H1 (cell line): ENCODE data around the gene SYPL1. TPM values are rescaled to one million over a fixed set of nuclear protein-coding genes. Genes with fewer than 3 reads are reported as not detected.

Experiments
- BCL11A ChIP-seq, 2 experiments: IDR thresholded peaks; one replicate each; pipeline ENCODE4 v1.6.1; 2011; ENCODE audit warnings: low read depth in 2 of 2, low read length in 2 of 2, mild to moderate bottlenecking in 2 of 2
- CTBP2 ChIP-seq: IDR thresholded peaks from 2 replicates; pipeline ENCODE4 v1.7.0; 2011; ENCODE audit warnings: borderline replicate concordance, mild to moderate bottlenecking, moderate library complexity, mixed read lengths, low read length; ENCODE audit not compliant: insufficient read depth, insufficient read length
- GABPA ChIP-seq: IDR thresholded peaks from 2 replicates; pipeline ENCODE4 v1.6.1; 2011; ENCODE audit warnings: mild to moderate bottlenecking, low read length, moderate library complexity, borderline replicate concordance; ENCODE audit not compliant: insufficient read depth
- KDM4A ChIP-seq: IDR thresholded peaks from one replicate; pipeline ENCODE4 v1.7.1; 2012; ENCODE audit warnings: low read depth, mild to moderate bottlenecking, moderate library complexity, low read length, inconsistent platforms; ENCODE audit not compliant: severe bottlenecking
- RBBP5 ChIP-seq: IDR thresholded peaks from 2 replicates; pipeline ENCODE4 v1.7.1; 2012; ENCODE audit warnings: low read depth, mild to moderate bottlenecking, inconsistent platforms, low read length, moderate library complexity, borderline replicate concordance
- RNF2 ChIP-seq: fragments of 200-900, 300-1000 bp; sonication (generic); IDR thresholded peaks from 2 replicates; pipeline ENCODE4 v1.7.1; 2016; ENCODE audit warnings: borderline replicate concordance, low read depth, mild to moderate bottlenecking, antibody characterized with exemption, low read length; ENCODE audit not compliant: poor library complexity, severe bottlenecking; ENCODE audit errors: missing control alignments
- SIN3A ChIP-seq, 2 experiments: IDR thresholded peaks in 1 of 2; conservative IDR thresholded peaks in 1 of 2; 2 replicates each; pipeline ENCODE4 v1.6.1; 2011 to 2012; ENCODE audit warnings: low read length in 2 of 2, improper control_type of control experiment in 1 of 2, low read depth in 1 of 2, mild to moderate bottlenecking in 1 of 2
- SP1 ChIP-seq: IDR thresholded peaks from 2 replicates; pipeline ENCODE4 v1.6.1; 2011; ENCODE audit warnings: low read depth, low read length
- SRF ChIP-seq: IDR thresholded peaks from 2 replicates; pipeline ENCODE4 v1.6.1; 2011; ENCODE audit warnings: mild to moderate bottlenecking, low read depth, low read length, moderate library complexity
- ZNF274 ChIP-seq: IDR thresholded peaks from 2 replicates; pipeline ENCODE4 v1.7.0; 2012; ENCODE audit warnings: low read length, borderline replicate concordance; ENCODE audit errors: extremely low read depth
- polyA plus RNA-seq, 7 experiments: library from polyadenylated mRNA; depleted of rRNA in 3 of 7; stranded (reverse) in 5 of 7; unstranded in 2 of 7; fragments of >200 nt in 5 of 7; fragments of 200-250 nt in 2 of 7; gene quantifications; 1 replicate in 5 of 7; 2 replicates in 1 of 7; 4 replicates in 1 of 7; pipeline versions ENCODE4 v1.2.1 to v1.2.3, GENCODE V29; 2011 to 2013; ENCODE audit warnings: missing spikeins in 2 of 7, mixed read lengths in 2 of 7
- total RNA-seq: library from RNA; stranded (reverse); fragmentation: NEBNext Ultra II Directional; extraction: Animal tissue kit (Norgen Biotek cat#: 25700); gene quantifications from 2 replicates; pipeline ENCODE4 v1.2.1, GENCODE V29; 2021
- TF ChIP-seq, protein P1 (sequence below): fragments of 300-600 bp; sonication (generic); IDR thresholded peaks from 2 replicates; pipeline ENCODE4 v1.7.1; 2012; ENCODE audit warnings: low read length, moderate library complexity, mild to moderate bottlenecking, inconsistent platforms; ENCODE audit not compliant: insufficient replicate concordance

The SYPL1 gene
- total and polyA plus RNA-seq, 2 of the 8 experiments (the other 6 are each of a cell fraction or from before 2014, with no cell fraction given) = 44.9 to 57.7 TPM

- TF ChIP-seq, protein P1, sequence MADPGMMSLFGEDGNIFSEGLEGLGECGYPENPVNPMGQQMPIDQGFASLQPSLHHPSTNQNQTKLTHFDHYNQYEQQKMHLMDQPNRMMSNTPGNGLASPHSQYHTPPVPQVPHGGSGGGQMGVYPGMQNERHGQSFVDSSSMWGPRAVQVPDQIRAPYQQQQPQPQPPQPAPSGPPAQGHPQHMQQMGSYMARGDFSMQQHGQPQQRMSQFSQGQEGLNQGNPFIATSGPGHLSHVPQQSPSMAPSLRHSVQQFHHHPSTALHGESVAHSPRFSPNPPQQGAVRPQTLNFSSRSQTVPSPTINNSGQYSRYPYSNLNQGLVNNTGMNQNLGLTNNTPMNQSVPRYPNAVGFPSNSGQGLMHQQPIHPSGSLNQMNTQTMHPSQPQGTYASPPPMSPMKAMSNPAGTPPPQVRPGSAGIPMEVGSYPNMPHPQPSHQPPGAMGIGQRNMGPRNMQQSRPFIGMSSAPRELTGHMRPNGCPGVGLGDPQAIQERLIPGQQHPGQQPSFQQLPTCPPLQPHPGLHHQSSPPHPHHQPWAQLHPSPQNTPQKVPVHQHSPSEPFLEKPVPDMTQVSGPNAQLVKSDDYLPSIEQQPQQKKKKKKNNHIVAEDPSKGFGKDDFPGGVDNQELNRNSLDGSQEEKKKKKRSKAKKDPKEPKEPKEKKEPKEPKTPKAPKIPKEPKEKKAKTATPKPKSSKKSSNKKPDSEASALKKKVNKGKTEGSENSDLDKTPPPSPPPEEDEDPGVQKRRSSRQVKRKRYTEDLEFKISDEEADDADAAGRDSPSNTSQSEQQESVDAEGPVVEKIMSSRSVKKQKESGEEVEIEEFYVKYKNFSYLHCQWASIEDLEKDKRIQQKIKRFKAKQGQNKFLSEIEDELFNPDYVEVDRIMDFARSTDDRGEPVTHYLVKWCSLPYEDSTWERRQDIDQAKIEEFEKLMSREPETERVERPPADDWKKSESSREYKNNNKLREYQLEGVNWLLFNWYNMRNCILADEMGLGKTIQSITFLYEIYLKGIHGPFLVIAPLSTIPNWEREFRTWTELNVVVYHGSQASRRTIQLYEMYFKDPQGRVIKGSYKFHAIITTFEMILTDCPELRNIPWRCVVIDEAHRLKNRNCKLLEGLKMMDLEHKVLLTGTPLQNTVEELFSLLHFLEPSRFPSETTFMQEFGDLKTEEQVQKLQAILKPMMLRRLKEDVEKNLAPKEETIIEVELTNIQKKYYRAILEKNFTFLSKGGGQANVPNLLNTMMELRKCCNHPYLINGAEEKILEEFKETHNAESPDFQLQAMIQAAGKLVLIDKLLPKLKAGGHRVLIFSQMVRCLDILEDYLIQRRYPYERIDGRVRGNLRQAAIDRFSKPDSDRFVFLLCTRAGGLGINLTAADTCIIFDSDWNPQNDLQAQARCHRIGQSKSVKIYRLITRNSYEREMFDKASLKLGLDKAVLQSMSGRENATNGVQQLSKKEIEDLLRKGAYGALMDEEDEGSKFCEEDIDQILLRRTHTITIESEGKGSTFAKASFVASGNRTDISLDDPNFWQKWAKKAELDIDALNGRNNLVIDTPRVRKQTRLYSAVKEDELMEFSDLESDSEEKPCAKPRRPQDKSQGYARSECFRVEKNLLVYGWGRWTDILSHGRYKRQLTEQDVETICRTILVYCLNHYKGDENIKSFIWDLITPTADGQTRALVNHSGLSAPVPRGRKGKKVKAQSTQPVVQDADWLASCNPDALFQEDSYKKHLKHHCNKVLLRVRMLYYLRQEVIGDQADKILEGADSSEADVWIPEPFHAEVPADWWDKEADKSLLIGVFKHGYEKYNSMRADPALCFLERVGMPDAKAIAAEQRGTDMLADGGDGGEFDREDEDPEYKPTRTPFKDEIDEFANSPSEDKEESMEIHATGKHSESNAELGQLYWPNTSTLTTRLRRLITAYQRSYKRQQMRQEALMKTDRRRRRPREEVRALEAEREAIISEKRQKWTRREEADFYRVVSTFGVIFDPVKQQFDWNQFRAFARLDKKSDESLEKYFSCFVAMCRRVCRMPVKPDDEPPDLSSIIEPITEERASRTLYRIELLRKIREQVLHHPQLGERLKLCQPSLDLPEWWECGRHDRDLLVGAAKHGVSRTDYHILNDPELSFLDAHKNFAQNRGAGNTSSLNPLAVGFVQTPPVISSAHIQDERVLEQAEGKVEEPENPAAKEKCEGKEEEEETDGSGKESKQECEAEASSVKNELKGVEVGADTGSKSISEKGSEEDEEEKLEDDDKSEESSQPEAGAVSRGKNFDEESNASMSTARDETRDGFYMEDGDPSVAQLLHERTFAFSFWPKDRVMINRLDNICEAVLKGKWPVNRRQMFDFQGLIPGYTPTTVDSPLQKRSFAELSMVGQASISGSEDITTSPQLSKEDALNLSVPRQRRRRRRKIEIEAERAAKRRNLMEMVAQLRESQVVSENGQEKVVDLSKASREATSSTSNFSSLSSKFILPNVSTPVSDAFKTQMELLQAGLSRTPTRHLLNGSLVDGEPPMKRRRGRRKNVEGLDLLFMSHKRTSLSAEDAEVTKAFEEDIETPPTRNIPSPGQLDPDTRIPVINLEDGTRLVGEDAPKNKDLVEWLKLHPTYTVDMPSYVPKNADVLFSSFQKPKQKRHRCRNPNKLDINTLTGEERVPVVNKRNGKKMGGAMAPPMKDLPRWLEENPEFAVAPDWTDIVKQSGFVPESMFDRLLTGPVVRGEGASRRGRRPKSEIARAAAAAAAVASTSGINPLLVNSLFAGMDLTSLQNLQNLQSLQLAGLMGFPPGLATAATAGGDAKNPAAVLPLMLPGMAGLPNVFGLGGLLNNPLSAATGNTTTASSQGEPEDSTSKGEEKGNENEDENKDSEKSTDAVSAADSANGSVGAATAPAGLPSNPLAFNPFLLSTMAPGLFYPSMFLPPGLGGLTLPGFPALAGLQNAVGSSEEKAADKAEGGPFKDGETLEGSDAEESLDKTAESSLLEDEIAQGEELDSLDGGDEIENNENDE = no peak
- TF ChIP-seq RBBP5 (no peak), SP1 (no peak), KDM4A (no peak), ZNF274 (no peak), BCL11A (IDR thresholded peaks at IDR 0.05; ENCODE audit: low read depth in 2 of 2, low read length in 2 of 2) (no peak), RNF2 (no peak), SIN3A (conservative IDR thresholded peaks at IDR 0.05 in 1 of 2, IDR thresholded peaks at IDR 0.05 in 1 of 2; ENCODE audit: low read depth in 1 of 2, low read length in 2 of 2) (no peak), GABPA (no peak), SRF (no peak), CTBP2 (no peak)
- TF ChIP-seq, all 59 proteins: peak for 0
Observed at GRCh38 chr7:106110238-106110560, 1.9 kb downstream of the SYPL1 start (continued).
